Loucy (cell line): ENCODE results near the gene TAC4.

Experiments
- H2AFZ ChIP-seq: fragments of 200-600 bp; sonication (generic); 2 replicates; pipeline ENCODE4 v1.6.0; 2016; ENCODE audit warnings: antibody characterized with exemption, mild to moderate bottlenecking, low read length, moderate library complexity
- H3F3A ChIP-seq: fragments of 200-600 bp; 2 replicates; pipeline ENCODE4 v1.6.0; 2016; ENCODE audit warnings: antibody characterized with exemption, low read depth, mild to moderate bottlenecking
- H3K27me3 ChIP-seq: fragments of 200-600 bp; sonication (generic); 2 replicates; pipeline ENCODE4 v1.6.1; 2014; ENCODE audit warnings: low read length, mild to moderate bottlenecking; ENCODE audit not compliant: insufficient read depth, poor library complexity, severe bottlenecking
- H3K36me3 ChIP-seq: fragments of 200-600 bp; sonication (generic); 2 replicates; pipeline ENCODE4 v1.6.1; 2016; ENCODE audit warnings: low read length; ENCODE audit not compliant: insufficient read depth
- H3K4me1 ChIP-seq: fragments of 200-600 bp; sonication (generic); 2 replicates; pipeline ENCODE4 v1.5.1; 2014; ENCODE audit warnings: low read length, mild to moderate bottlenecking; ENCODE audit not compliant: insufficient read depth, poor library complexity, severe bottlenecking
- H3K4me2 ChIP-seq: fragments of 200-600 bp; sonication (generic); 2 replicates; pipeline ENCODE4 v1.6.0; 2014; ENCODE audit warnings: antibody characterized with exemption, low read length, low read depth, mild to moderate bottlenecking; ENCODE audit not compliant: poor library complexity, severe bottlenecking
- H3K4me3 ChIP-seq: fragments of 200-600 bp; sonication (generic); 2 replicates; pipeline ENCODE4 v1.5.1; 2014; ENCODE audit warnings: low read length, mild to moderate bottlenecking, mixed read lengths; ENCODE audit not compliant: poor library complexity, severe bottlenecking
- H3K79me2 ChIP-seq: fragments of 200-600 bp; sonication (generic); 2 replicates; pipeline ENCODE4 v1.6.1; 2014; ENCODE audit warnings: low read length; ENCODE audit not compliant: insufficient read depth
- H3K9ac ChIP-seq: fragments of 200-600 bp; sonication (generic); 2 replicates; pipeline ENCODE4 v1.6.0; 2014; ENCODE audit warnings: mild to moderate bottlenecking, low read depth, low read length, moderate library complexity; ENCODE audit not compliant: poor library complexity, severe bottlenecking
- H3K9me2 ChIP-seq: fragments of 200-600 bp; sonication (generic); replicated peaks from 2 replicates; pipeline ENCODE4 v1.6.1; 2016; ENCODE audit warnings: low read depth, low read length, mixed read lengths
- H3K9me3 ChIP-seq: fragments of 200-600 bp; sonication (generic); 2 replicates; pipeline ENCODE4 v1.6.1; 2014; ENCODE audit warnings: mild to moderate bottlenecking, antibody characterized with exemption, low read length, low read depth; ENCODE audit not compliant: insufficient read depth
- H4K20me1 ChIP-seq: fragments of 200-600 bp; sonication (generic); 2 replicates; pipeline ENCODE4 v1.6.0; 2014; ENCODE audit warnings: antibody characterized with exemption, low read length, mild to moderate bottlenecking; ENCODE audit not compliant: insufficient read depth, poor library complexity, severe bottlenecking
- EZH2phosphoT487 ChIP-seq: fragments of 200-600 bp; IDR thresholded peaks from 2 replicates; pipeline ENCODE4 v1.6.1; 2018; ENCODE audit warnings: antibody characterized with exemption, mild to moderate bottlenecking, moderate library complexity, borderline replicate concordance
- TF ChIP-seq, protein P1 (sequence below): fragments of 200-600 bp; sonication (generic); conservative IDR thresholded peaks from 2 replicates; pipeline ENCODE4 v1.5.1; 2014; ENCODE audit warnings: mild to moderate bottlenecking, antibody characterized with exemption, low read length

Gene TAC4

DNA sequence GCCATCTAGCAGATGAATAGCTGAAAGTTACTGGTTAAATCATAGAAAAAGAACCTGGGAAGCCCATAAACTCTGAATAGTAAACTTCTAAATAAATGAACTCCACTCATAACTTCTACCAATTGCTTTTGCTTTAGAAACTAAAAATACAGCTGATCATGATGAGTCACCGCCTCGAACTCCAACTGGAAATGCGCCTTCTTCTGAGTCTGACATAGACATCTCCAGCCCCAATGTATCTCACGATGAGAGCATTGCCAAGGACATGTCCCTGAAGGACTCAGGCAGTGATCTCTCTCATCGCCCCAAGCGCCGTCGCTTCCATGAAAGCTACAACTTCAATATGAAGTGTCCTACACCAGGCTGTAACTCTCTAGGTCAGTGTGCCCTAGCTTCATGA lies 49.7 kb downstream of the TAC4 start:
- Histone ChIP-seq H3K4me3 (no peak overlapping the region), H2AFZ (no peak overlapping the region), H3K9ac (no peak overlapping the region), H3F3A (no peaks in the 10 kb centered on the region), H4K20me1 (peaks cover 60% of the 10 kb centered on the region), H3K79me2 (peaks cover 98% of the 10 kb centered on the region), H3K9me2 (no peaks in the 10 kb centered on the region), H3K4me1 (peaks cover 40% of the 10 kb centered on the region), H3K9me3 (no peaks in the 10 kb centered on the region), H3K27me3 (no peaks in the 10 kb centered on the region), H3K4me2 (peak overlapping the region; percentile 31), H3K36me3 (peaks cover 86% of the 10 kb centered on the region)
- TF ChIP-seq EZH2phosphoT487: no peak
- TF ChIP-seq, protein P1, sequence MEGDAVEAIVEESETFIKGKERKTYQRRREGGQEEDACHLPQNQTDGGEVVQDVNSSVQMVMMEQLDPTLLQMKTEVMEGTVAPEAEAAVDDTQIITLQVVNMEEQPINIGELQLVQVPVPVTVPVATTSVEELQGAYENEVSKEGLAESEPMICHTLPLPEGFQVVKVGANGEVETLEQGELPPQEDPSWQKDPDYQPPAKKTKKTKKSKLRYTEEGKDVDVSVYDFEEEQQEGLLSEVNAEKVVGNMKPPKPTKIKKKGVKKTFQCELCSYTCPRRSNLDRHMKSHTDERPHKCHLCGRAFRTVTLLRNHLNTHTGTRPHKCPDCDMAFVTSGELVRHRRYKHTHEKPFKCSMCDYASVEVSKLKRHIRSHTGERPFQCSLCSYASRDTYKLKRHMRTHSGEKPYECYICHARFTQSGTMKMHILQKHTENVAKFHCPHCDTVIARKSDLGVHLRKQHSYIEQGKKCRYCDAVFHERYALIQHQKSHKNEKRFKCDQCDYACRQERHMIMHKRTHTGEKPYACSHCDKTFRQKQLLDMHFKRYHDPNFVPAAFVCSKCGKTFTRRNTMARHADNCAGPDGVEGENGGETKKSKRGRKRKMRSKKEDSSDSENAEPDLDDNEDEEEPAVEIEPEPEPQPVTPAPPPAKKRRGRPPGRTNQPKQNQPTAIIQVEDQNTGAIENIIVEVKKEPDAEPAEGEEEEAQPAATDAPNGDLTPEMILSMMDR: no peak

DNA sequence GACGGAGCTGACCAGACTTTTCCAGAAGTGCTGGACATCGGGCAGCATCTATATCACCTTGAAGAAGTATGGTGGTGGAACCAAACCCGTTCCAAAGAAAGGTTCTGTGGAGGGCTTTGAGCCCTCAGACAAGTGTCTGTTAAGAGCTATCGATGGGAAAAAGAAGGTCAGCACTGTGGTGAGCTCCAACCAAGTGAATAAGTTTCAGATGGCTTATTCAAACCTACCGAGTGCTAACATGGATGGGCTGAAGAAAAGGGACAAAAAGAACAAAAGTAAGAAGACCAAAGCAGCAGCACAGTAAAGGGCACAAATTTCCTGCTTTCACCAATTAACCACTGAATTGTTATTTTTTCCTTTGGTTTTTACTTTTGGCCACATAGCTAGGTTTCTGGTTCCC lies 52.5 kb downstream of the TAC4 start:
- Histone ChIP-seq H3K27me3 (no peaks in the 10 kb centered on the region), H3K36me3 (peaks cover 80% of the 10 kb centered on the region), H3K9ac (peak overlapping the region; percentile 8), H3K9me3 (no peaks in the 10 kb centered on the region), H4K20me1 (peaks cover 68% of the 10 kb centered on the region), H3F3A (no peaks in the 10 kb centered on the region), H2AFZ (no peak overlapping the region), H3K4me3 (peak overlapping the region; percentile 39), H3K4me1 (peaks cover 63% of the 10 kb centered on the region), H3K79me2 (peaks cover 99% of the 10 kb centered on the region), H3K4me2 (peak overlapping the region; percentile 33), H3K9me2 (no peaks in the 10 kb centered on the region)
- TF ChIP-seq, protein P1: no peak
- TF ChIP-seq EZH2phosphoT487: no peak

DNA sequence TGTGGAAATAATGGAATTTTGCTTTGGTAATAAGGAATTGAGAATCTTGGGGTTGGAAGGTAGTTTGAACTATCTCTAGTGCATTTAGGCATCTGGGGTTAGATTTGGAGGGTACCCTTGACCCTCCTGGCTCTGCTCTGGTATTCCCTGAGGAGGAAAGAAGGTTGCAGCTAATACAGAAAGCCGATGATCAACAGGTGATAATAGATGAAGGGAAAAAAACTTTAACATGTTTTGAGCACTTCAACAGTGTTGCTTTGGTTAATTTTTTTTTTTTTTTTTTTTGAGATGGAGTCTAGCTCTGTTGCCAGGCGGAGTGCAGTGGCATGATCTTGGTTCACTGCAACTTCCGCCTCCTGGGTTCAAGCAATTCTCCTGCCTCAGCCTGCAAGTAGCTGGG lies 54.6 kb downstream of the TAC4 start:
- no peaks in the 10 kb centered on the region for H3K9me2 ChIP-seq
- H3F3A ChIP-seq: no peaks in the 10 kb centered on the region
- peaks cover 62% of the 10 kb centered on the region for H3K36me3 ChIP-seq
- H3K9ac ChIP-seq: peak overlapping the region; percentile 22
- H3K9me3 ChIP-seq: no peaks in the 10 kb centered on the region
- H2AFZ ChIP-seq: no peak overlapping the region
- peaks cover 68% of the 10 kb centered on the region for H3K4me1 ChIP-seq
- H3K27me3 ChIP-seq: no peaks in the 10 kb centered on the region
- H3K79me2 ChIP-seq: peaks cover 92% of the 10 kb centered on the region
- H3K4me3 ChIP-seq: peak overlapping the region; percentile 39
- peaks cover 78% of the 10 kb centered on the region for H4K20me1 ChIP-seq
- no peak for TF ChIP-seq EZH2phosphoT487
- TF ChIP-seq, protein P1: no peak
- H3K4me2 ChIP-seq: peak overlapping the region; percentile 95
